Measurements from ENCODE around the gene UHRF1.
"Not testable (repeated sequence)": the region's sequence is repeated elsewhere in the genome, so short reads cannot be mapped to it uniquely, and the experiment has no call there.

The UHRF1 gene

DNA sequence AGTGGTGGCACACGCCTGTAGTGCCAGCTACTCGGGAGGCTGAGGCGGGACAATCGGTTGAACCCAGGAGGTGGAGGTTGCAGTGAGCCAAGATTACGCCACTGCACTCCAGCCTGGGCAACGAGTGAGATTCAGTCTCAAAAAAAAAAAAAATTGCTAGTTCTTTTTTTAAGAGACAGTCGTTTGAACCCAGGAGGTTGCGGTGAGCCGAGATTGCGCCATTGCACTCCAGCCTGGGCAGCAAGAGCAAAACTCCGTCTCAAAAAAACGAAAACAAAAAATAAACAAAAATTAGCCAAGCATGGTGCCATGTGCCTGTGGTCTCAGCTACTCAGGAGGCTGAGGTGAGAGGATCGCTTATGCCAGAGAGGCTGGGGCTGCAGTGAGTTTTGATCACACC, 8.4 kb upstream of the UHRF1 start:
- DNase-seq (ENCODE audit: low spot score) = not testable (repeated sequence)

GRCh38 chr19:4902796-4903195, 6.5 kb upstream of the UHRF1 start, which contains the start of gene ARRDC5:
Gene ARRDC5 (minus strand): TSS chr19:4902896. CDS start chr19:4902825, 71 bp downstream.
- no peak for DNase-seq (ENCODE audit: low spot score)

GRCh38 chr19:4904481-4904880, 4.8 kb upstream of the UHRF1 start:
- DNase-seq (ENCODE audit: low spot score) = no peak

DNA sequence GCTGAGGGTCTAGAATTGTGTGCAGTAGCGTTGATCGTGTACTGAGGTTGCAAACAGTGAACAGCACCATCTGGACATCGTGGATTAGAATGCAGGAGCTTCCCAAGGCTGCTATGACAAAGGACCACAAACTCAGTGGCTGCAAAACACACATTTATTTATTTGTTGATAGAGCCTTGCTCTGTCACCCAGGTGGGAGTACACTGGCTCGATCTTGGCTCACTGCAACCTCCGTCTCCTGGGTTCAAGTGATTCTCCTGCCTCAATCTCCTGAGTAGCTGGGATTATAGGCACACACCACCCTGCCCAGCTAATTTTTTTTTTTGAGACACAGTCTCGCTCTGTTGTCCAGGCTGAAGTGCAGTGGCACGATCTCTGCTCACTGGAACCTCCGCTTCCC, 2.3 kb upstream of the UHRF1 start:
- no peak for DNase-seq (ENCODE audit: low spot score)

DNA sequence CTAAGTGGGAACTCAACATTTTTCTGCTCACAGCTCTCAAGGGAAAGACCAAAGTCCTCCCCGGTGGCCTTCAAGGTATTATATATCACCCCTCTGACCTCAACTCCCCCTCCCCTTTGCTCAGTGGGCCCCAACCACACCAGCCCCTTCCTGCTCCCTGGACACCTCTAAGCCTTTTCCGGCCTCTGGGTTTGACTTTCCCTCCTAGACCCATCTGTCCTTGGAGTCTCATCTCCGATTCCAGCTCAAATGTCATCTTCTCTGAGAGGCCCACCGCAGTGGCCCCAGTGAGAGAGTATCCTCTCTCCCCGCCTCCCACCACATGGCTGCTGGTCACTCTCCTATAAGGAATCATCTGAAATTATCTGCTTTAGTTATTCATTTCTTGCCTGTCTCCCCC, 941 bp upstream of the UHRF1 start:
- DNase-seq (ENCODE audit: low spot score) = no peak

DNA sequence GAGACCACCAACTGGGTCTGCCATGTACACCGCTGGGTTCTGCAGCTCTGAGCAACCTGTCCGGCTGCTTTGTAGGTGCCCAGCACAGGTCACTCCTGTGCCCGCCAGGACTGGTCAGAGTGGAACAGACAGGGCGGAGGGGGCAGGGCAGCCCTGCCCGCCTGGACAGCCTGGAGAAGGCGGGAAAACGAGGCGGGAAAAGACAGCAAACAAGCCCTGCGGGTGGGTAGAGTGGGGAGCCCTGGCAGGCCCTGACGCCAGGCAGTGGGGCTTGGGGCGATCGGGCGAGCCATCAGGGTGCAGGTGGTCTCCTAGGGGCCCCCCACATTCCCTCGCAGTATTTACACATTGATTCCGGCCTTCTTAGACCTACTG, 533 bp upstream of the UHRF1 start:
- no peak for DNase-seq (ENCODE audit: low spot score)

DNA sequence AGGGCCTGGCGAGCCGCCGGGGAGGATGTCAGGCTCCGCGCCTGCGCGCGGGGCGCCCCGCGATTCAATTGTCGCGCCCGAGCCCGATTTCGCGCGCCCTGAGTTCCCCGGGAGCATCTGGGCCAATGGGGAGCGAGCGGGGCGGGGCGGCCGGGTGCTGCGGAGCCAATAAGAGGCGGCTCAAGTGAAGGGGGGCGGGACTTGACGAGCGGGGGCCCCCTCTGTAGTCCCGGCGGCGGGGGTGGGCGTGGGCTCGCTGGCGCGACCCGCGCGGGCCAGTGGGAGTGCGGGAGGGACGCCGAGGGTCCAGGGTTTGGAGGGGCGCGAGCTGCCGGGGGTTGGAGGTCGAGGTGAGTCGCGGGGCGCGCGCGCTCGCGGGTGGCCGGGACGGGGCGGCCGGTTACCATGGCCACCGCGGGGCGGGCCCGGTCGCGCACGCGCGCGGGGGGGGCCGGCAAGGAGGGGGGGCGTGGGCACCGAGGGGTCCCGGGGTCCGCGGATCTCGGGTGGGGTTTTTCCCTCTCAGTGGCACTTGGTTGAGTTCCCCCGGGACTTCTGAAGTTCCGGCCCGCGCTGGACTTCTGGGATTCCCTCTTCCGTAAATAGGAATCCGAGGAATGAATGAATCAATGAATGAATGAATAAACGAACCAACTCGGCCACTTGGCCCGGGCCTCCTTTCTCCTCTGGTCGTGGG, 744 bp downstream of the UHRF1 start:
- peak; percentile 91 for DNase-seq (ENCODE audit: low spot score)

DNA sequence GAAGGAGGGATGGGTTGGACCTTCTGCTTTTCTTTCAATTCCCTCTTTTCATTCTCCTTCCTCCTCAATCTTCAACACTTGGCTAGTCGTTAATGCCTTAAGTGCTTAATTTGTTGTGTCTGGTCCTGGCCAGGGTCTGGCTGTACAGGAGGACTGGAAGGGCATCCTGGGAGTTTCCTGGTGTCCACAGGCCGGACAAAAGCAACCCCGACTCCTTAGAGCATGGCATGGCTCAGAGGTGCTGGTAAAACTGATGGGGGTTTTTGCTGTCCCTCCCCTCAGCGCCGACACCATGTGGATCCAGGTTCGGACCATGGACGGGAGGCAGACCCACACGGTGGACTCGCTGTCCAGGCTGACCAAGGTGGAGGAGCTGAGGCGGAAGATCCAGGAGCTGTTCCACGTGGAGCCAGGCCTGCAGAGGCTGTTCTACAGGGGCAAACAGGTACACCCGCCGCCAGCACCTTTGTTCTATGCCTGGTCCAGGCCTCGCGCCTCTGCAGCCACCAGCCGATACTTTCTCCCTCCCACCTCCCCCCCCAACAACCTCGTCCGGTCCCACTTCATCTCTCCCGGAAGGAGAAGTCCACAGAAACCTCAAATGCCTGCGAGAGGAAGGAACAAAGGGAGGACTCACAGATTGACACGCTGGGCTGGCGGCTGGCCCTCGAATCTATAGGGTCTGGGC, 1.4 kb downstream of the UHRF1 start:
- DNase-seq (ENCODE audit: low spot score) = peak; percentile 13

- no peak for DNase-seq (ENCODE audit: low spot score)
These were observed 2.0 kb downstream of the UHRF1 start for GRCh38 chr19:4911314-4911713.

DNA sequence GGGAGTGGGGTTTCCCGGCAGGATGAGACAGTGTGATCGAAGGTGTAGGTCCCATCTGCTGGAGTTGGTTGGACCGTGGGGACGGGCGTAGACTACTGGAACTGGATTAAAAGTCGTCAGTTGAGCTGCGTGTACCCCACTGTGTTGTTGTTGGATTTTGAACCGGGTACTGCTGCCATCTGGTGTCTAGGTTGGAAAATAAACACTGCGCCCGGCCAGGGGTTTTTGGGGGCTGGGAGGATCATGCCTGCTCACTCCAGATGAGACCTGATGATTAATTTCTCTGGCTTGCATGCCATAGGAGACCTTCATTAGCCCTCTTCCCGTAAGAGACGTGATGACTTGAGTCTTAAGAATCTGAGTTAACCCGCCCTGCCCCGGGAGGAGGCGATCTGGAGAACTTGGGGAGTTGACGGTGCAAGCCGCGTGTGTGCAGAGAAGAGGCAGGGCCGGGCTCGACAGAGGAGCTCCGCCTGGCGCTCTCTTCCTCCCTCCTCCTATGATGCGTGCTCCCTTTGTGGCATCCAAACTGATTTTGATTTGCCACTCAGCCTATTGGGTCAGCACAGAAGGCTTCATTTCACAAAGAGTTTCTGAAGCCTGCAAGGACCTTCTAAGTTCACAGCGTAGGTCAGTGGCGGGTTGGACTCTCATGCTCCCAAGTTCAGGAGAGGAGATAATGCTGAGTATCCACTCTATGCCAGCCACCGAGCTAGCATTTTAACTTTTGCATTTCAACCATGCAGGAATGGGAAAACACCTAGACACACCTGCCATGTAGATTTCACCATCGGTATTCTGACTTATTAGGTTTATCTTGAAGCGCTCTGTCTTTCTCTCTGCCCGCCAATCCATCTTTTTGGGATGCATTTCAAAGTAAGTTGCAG, 2.7 kb downstream of the UHRF1 start:
- peak; percentile 69 for DNase-seq (ENCODE audit: low spot score)

- DNase-seq (ENCODE audit: low spot score) = peak; percentile 23
These were observed 4.9 kb downstream of the UHRF1 start for GRCh38 chr19:4913996-4914735.

- peak; percentile 80 for DNase-seq (ENCODE audit: low spot score)
These were observed 5.6 kb downstream of the UHRF1 start for GRCh38 chr19:4914736-4915501.

- DNase-seq (ENCODE audit: low spot score) = peak; percentile 39
These were observed 7.2 kb downstream of the UHRF1 start for GRCh38 chr19:4916292-4917082.

DNA sequence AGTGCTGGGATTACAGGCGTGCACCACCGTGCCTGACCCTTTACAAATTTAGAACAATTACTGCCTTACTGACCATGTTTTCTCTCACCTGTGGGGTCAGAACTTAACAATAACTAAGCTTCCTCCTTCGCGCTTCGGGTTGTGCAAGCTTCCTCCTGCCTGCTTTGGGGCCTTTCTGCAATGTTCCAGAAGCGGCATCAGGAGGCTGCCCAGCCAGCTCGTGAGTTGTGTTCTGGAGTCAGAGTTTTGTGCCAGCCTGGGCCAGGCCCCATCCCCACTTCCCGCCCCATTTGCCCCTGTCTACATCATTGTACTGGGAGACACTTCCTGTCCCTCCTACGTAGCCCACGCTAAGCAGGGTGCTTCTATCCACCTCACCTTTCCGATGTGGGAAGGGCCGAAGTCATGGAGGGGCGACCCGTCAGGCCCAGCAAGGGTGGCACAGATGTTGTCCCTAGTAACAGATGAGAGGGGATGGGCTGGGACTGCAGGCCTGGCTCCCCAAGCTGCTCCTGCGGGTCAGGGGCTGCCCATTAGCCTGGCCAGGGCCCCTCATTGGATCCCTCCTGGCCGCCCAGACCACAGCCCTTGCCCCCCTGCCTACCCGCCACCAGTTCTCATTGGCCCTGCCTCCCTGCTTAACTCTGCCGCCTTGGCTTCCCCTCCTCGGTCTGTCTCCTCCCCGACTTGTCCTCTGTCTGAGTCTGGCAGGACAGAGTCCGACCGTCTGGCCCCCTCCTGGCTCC, 13.4 kb downstream of the UHRF1 start:
- no peak for DNase-seq (ENCODE audit: low spot score)

GRCh38 chr19:4923276-4923747, 14.0 kb downstream of the UHRF1 start:
- DNase-seq (ENCODE audit: low spot score) = no peak

DNA sequence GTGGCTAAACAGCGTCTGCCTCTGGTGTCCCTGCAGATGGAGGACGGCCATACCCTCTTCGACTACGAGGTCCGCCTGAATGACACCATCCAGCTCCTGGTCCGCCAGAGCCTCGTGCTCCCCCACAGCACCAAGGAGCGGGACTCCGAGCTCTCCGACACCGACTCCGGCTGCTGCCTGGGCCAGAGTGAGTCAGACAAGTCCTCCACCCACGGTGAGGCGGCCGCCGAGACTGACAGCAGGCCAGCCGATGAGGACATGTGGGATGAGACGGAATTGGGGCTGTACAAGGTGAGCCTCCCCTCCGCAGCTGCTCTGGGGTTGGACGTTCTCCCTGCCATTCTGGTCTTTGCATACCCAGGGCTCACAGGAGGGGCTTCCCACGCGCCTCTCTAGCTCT, 19.9 kb downstream of the UHRF1 start:
- DNase-seq (ENCODE audit: low spot score) = no peak

DNA sequence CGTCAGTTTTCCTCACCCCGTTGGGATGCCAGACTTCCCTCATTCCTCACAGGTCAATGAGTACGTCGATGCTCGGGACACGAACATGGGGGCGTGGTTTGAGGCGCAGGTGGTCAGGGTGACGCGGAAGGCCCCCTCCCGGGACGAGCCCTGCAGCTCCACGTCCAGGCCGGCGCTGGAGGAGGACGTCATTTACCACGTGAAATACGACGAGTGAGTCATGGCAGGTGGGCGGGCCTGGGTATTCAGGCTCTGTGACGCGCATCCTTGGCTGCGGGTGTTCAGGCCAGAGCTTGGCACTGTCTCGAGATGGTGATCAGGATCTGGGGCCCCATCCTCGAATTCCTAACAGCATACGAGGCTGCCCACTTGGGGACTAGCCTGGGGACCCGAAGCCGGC, 21.4 kb downstream of the UHRF1 start:
- no peak for DNase-seq (ENCODE audit: low spot score)

GRCh38 chr19:4932711-4933110, 23.4 kb downstream of the UHRF1 start:
- no peak for DNase-seq (ENCODE audit: low spot score)

DNA sequence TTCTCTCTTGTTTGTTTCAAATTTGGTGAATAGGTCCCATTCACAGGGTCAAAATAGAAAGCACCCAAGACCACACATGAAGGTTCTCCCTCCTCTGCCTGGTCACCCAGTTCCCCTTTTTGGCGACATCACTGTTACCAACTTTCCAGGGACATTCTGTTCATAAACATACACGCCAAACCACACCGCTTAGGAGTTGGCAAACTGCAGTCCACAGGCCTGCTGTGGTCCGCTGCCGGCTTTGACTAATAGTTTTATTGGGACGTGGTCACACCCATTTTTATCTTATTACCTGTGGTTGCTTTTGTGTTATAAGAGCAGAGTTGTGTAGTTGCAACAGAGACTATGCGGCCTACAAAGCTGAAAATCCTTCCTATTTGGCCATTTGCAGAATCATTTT, 24.2 kb downstream of the UHRF1 start:
- no peak for DNase-seq (ENCODE audit: low spot score)

DNA sequence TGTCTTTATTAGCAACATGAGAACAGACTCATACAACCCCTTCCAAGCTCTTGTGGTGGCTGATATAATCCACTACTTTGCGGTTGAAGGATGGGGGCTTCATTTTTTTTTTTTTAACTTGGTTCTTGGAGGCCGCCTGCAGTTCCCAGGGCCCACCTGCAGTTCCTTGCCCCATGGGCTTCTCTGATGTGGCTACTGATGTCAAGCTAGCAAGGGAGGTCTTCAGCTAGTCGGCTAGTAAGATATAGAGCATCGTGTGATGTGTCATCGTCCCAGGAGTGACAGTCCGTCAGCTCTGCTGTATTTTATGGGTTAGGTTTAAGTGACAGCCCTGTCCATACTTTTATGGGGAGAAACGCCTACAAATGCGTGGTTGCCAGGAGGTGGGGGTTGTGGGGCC, 26.1 kb downstream of the UHRF1 start:
- no peak for DNase-seq (ENCODE audit: low spot score)

Data from CD4-positive, alpha-beta T cell treated with Interleukin-6 at 100 ng/mL for 8 hours (primary cell).